Activated B cell treated with CpG ODN at 0.5 μM for 24 hours (primary cell): ENCODE results near the gene ZNF783. TPM values are rescaled to one million over a fixed set of nuclear protein-coding genes. Genes with fewer than 3 reads are reported as not detected.

Experiments
- ATAC-seq: fragments of 200-7000 bp; cut with Tn5 transposase; one replicate; pipeline ENCODE4 v1.10.0; 2021; ENCODE audit warnings: low read depth, mild to moderate bottlenecking, moderate library complexity
- CTCF ChIA-PET: fragments of 350-600 bp; sonication (Branson Sonifier 250); formaldehyde crosslinking; loops from one replicate; lab custom pipeline; 2021; ENCODE audit warnings: antibody characterized with exemption; lab: Charles Lee
- POLR2A ChIA-PET: fragments of 350-600 bp; sonication (Branson Sonifier 250); formaldehyde crosslinking; loops from one replicate; lab custom pipeline; 2021; ENCODE audit warnings: antibody characterized with exemption; lab: Charles Lee
- DNase-seq: peaks from one replicate; pipeline ENCODE4 v3.0.0; 2022
- H3K27ac Mint-ChIP-seq: one replicate; pipeline ENCODE4 v1.8.0; 2020; ENCODE audit warnings: mixed read lengths
- H3K27me3 Mint-ChIP-seq: one replicate; pipeline ENCODE4 v1.8.0; 2021; ENCODE audit warnings: mixed read lengths
- H3K36me3 Mint-ChIP-seq: one replicate; pipeline ENCODE4 v1.8.0; 2021; ENCODE audit warnings: low read depth, mixed read lengths
- H3K4me1 Mint-ChIP-seq: one replicate; pipeline ENCODE4 v1.8.0; 2021; ENCODE audit warnings: mixed read lengths
- H3K4me3 Mint-ChIP-seq: one replicate; pipeline ENCODE4 v1.8.0; 2020; ENCODE audit warnings: mild to moderate bottlenecking, mixed read lengths
- H3K9me3 Mint-ChIP-seq: one replicate; pipeline ENCODE4 v1.8.0; 2020; ENCODE audit warnings: mixed read lengths
- intact Hi-C: fragments of 100-400 bp; cut with micrococcal nuclease; formaldehyde crosslinking; loops from one replicate; pipeline ENCODE4 v1.15.1; 2024
- total RNA-seq: library from RNA; stranded (reverse); gene quantifications from 2 replicates; pipeline ENCODE4 v1.2.3, GENCODE V29; 2022
- TF ChIP-seq, protein P1 (sequence below): fragments of 200-600 bp; IDR thresholded peaks from one replicate; pipeline ENCODE4 v1.8.0; 2022; ENCODE audit warnings: antibody characterized with exemption, mild to moderate bottlenecking

The ZNF783 gene
- total RNA-seq, 1 donor from 2014 or later, result 34.1 TPM

DNA sequence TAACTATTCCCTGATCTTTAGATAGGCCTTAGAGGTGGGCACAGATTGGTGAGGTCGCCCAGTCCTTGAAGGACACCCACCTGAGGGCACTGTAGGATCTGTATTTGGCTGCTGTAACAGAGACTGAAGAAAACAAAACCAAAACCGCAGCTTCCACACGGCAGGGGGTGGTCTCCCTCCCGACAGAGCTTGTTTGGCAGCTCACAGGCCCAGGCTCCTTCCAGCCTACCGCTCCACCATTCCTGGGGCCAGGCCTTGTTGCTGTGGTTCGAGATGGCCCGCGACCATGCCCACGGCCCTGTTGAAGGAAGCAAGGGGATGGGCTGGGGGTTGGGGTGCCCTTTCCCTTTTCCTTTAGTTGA is 30.4 kb downstream of the ZNF783 start:
- Mint-ChIP-seq H3K27me3 (no peaks in the 10 kb centered on the region), H3K36me3 (peaks cover 17% of the 10 kb centered on the region), H3K4me1 (peaks cover 4% of the 10 kb centered on the region), H3K4me3 (no peak overlapping the region), H3K27ac (no peak overlapping the region), H3K9me3 (no peaks in the 10 kb centered on the region)
- intact Hi-C loops, result no loop called here
- POLR2A ChIA-PET, result no interaction called here
- TF ChIP-seq, protein P1, sequence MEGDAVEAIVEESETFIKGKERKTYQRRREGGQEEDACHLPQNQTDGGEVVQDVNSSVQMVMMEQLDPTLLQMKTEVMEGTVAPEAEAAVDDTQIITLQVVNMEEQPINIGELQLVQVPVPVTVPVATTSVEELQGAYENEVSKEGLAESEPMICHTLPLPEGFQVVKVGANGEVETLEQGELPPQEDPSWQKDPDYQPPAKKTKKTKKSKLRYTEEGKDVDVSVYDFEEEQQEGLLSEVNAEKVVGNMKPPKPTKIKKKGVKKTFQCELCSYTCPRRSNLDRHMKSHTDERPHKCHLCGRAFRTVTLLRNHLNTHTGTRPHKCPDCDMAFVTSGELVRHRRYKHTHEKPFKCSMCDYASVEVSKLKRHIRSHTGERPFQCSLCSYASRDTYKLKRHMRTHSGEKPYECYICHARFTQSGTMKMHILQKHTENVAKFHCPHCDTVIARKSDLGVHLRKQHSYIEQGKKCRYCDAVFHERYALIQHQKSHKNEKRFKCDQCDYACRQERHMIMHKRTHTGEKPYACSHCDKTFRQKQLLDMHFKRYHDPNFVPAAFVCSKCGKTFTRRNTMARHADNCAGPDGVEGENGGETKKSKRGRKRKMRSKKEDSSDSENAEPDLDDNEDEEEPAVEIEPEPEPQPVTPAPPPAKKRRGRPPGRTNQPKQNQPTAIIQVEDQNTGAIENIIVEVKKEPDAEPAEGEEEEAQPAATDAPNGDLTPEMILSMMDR, result no peak
- no peak for ATAC-seq
- CTCF ChIA-PET, result no interaction called here
- DNase-seq, result no peak

DNA sequence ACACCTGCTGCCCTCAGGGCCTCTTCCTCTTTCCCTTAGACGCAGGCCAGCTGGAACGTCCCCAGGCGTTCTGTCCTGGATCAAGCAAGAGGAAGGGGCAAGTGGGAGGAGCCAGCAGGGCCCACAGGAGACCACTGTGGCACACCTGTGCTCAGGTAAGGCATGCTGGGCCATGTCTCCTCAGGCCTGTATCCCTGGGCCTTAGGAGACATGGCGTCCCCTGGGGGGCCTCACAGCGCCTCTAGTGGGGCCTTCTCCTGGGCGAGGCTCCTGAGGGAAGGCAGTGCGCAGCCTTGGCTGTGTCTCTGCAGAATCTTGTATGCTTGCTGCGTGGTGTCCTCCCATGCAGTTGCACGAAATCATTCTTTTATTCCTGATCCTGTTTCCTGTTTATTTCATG is 31.3 kb downstream of the ZNF783 start:
- no peak overlapping the region for H3K4me3 Mint-ChIP-seq
- CTCF ChIA-PET, result no interaction called here
- POLR2A ChIA-PET, result no interaction called here
- ATAC-seq (no peak), DNase-seq (no peak)
- intact Hi-C loops, result no loop called here
- peaks cover 4% of the 10 kb centered on the region for H3K4me1 Mint-ChIP-seq
- no peaks in the 10 kb centered on the region for H3K27me3 Mint-ChIP-seq
- peaks cover under 1% of the 10 kb centered on the region for H3K9me3 Mint-ChIP-seq
- TF ChIP-seq, protein P1, result no peak
- peaks cover 12% of the 10 kb centered on the region for H3K36me3 Mint-ChIP-seq
- no peak overlapping the region for H3K27ac Mint-ChIP-seq

DNA sequence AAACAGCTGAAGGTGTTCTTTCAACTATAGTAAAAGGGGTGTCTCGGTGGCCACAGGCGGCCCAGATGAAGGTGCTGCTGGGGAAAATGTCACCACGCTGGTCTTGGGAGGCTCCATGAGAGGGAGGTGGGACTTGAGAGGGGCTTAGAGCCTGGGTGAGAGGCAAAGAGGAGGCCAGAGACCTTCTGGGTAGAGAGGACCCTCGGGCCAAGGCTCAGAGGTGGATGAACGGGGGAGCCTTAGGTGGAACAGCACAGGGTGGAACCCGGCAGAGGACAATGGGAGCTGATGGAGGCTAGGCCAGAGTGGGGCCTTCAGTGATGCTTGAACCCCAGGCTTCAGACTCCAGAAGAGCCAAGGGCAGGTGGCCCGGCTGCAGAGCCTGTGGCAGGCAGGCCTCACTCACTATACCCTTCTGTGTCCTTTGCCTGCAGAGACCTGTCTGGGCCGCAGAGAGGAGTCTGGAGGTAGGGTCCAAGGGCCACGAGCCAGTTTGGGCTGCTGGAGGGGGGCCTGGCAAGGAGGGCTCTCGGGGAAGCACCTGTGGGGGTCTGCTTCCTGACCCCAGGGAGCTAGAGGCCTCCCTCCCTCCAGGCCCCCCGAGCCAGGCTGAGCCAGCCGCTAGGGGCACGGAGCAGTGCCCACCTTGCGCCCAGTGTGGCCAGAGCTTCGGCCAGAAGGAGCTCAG is 32.1 kb downstream of the ZNF783 start:
- POLR2A ChIA-PET, result no interaction called here
- TF ChIP-seq, protein P1, result no peak
- CTCF ChIA-PET, result no interaction called here
- Mint-ChIP-seq H3K27ac (no peak overlapping the region), H3K4me3 (no peak overlapping the region), H3K36me3 (peaks cover 11% of the 10 kb centered on the region), H3K27me3 (no peaks in the 10 kb centered on the region), H3K9me3 (peaks cover 5% of the 10 kb centered on the region), H3K4me1 (peaks cover 4% of the 10 kb centered on the region)
- intact Hi-C loops, result no loop called here
- no peak for DNase-seq
- ATAC-seq, result no peak

DNA sequence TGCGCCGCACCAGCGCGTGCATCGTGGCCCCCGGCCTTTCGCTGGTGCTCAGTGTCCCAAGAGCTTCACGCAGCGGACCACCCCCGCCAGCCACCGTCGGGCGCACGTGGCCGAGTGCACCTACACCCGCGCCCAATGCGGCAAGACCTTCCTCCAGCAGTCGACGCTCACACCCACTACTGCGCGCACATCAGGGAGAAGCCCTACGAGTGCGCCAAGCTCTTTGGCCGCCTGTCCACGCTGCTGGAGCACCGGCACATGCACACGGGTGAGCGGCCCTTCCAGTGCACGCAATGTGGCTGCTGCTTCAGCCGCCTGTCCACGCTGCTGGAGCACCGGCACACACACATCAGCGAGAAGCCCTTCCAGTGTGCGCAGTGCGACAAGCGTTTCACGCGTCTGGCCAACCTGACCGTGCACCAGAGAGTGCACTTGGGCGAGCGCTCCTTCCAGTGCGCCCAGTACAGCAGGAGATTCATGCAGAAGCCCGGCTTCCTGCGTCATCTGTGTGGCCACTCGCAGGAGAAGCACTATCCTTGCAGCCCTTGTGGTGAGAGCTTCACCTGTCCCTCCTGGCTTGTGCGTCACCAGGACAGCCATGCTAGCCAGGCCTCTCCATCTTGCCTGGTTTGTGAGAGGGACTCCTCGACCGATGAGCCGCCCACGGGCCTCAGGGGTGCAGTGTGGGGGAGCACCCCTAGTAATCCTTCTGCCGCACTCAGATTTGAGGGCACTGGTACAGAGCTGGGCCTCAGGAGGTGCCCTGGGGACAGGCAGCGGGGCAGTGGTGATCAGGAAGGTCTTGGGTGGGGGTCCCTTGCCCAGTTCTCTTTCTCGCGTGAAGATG is 32.9 kb downstream of the ZNF783 start:
- no peak overlapping the region for H3K27ac Mint-ChIP-seq
- DNase-seq, result no peak
- CTCF ChIA-PET, result no interaction called here

DNA sequence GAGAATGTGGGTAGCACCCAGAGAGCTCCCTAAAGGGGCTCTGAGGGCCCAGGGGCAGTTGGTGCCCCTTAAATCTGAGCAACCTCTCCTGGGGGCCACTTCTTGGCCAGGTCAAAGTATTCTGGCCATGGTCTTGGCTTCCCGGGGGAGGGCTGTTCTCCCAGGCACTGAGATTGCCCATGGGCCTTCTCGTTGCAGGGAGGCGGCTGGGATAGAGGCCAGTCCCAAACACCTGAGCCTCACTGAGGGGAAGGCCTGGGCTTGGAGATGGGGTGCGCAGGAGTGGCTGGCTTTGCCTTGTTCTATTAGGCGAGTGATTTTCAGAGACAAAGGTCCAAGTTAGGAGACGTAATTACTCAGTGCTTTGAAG is 33.5 kb downstream of the ZNF783 start:
- Mint-ChIP-seq H3K9me3 (peaks cover 5% of the 10 kb centered on the region), H3K27ac (no peak overlapping the region), H3K36me3 (peaks cover 11% of the 10 kb centered on the region), H3K4me1 (peaks cover 4% of the 10 kb centered on the region), H3K4me3 (no peak overlapping the region), H3K27me3 (no peaks in the 10 kb centered on the region)
- ChIA-PET POLR2A (no interaction called here), CTCF (no interaction called here)
- no peak for ATAC-seq
- DNase-seq, result no peak
- TF ChIP-seq, protein P1, result no peak
- intact Hi-C loops, result no loop called here

More for the DNA sequence above, 32.9 kb downstream of the ZNF783 start:
- no peaks in the 10 kb centered on the region for H3K27me3 Mint-ChIP-seq
- ATAC-seq, result no peak
- H3K9me3 Mint-ChIP-seq, result peaks cover 5% of the 10 kb centered on the region
- H3K4me3 Mint-ChIP-seq, result no peak overlapping the region
- POLR2A ChIA-PET, result no interaction called here
- peaks cover 4% of the 10 kb centered on the region for H3K4me1 Mint-ChIP-seq
- H3K36me3 Mint-ChIP-seq, result peaks cover 11% of the 10 kb centered on the region
- TF ChIP-seq, protein P1, result no peak
- intact Hi-C loops, result no loop called here
